ENCODE measurements around the gene SRPX. TPM values are rescaled to one million over a fixed set of nuclear protein-coding genes. Genes with fewer than 3 reads are reported as not detected.

SRPX gene
- total and polyA plus RNA-seq, 2 donors (not counting 1 experiment from before 2014, with no cell fraction given): 0.59 TPM; not detected in 1

GRCh38 chrX:38109042-38109898, 111.4 kb downstream of the SRPX start:
- no peak for ATAC-seq (ENCODE audit: low read depth)
- ChIA-PET POLR2A (no interaction called here), CTCF (no interaction called here)
- Histone ChIP-seq H3K36me3 (replicated peaks in 1 of 2; ENCODE audit: control extremely low read depth in 1 of 2, control insufficient read depth in 1 of 2, extremely low read depth in 1 of 2, insufficient read depth in 2 of 2, low read length in 1 of 2) (no peaks in the 10 kb centered on the region), H3K9me3 (ENCODE audit: control extremely low read depth in 1 of 3, control insufficient read depth in 2 of 3, insufficient read depth in 1 of 3, low read length in 2 of 3) (no peaks in the 10 kb centered on the region), H4K20me1 (ENCODE audit: control insufficient read depth, insufficient read depth, low read length, poor library complexity, severe bottlenecking) (no peaks in the 10 kb centered on the region), H3K4me3 (ENCODE audit: control extremely low read depth in 1 of 5, extremely low read depth in 1 of 5, insufficient read depth in 1 of 5, low read depth in 2 of 5, low read length in 4 of 5) (no peak overlapping the region), H3K9ac (ENCODE audit: low read length) (no peak overlapping the region), H3K27ac (ENCODE audit: low read length in 2 of 2) (no peak overlapping the region), H3K4me2 (replicated peaks; ENCODE audit: low read depth, low read length, poor library complexity, severe bottlenecking) (no peak overlapping the region), H3K27me3 (replicated peaks in 1 of 4; ENCODE audit: control extremely low read depth in 1 of 4, control insufficient read depth in 3 of 4, insufficient read depth in 4 of 4, low read length in 3 of 4) (no peaks in the 10 kb centered on the region), H3K79me2 (ENCODE audit: control insufficient read depth, insufficient read depth, low read length) (no peaks in the 10 kb centered on the region), H3K4me1 (ENCODE audit: control insufficient read depth in 2 of 2, insufficient read depth in 2 of 2, low read length in 2 of 2) (no peaks in the 10 kb centered on the region), H2AFZ (ENCODE audit: insufficient read depth, low read depth, low read length, poor library complexity, severe bottlenecking) (no peak overlapping the region)
- Mint-ChIP-seq H3K27ac (no peak overlapping the region), H3K4me1 (no peaks in the 10 kb centered on the region), H3K9me3 (ENCODE audit: insufficient read depth) (no peaks in the 10 kb centered on the region), H3K4me3 (no peak overlapping the region), H3K27me3 (no peaks in the 10 kb centered on the region)
- intact Hi-C loops (cut with micrococcal nuclease): no loop called here
- WGBS (ENCODE audit: insufficient coverage): no CpG with 5 or more reads among the region's 4 CpGs
- no peak for DNase-seq
- TF ChIP-seq EZH2 (IDR thresholded peaks at IDR 0.05; ENCODE audit: borderline replicate concordance, insufficient read depth, low read depth, low read length, poor library complexity, severe bottlenecking) (no peak), CTCF (IDR thresholded peaks at IDR 0.05) (no peak)

- Mint-ChIP-seq H3K4me1 (peaks cover 2% of the 10 kb centered on the region), H3K4me3 (no peak overlapping the region), H3K27me3 (no peaks in the 10 kb centered on the region), H3K27ac (no peak overlapping the region), H3K9me3 (ENCODE audit: insufficient read depth) (no peaks in the 10 kb centered on the region)
- Histone ChIP-seq H3K4me3 (ENCODE audit: control extremely low read depth in 1 of 5, extremely low read depth in 1 of 5, insufficient read depth in 1 of 5, low read depth in 2 of 5, low read length in 4 of 5) (no peak overlapping the region), H3K4me2 (replicated peaks; ENCODE audit: low read depth, low read length, poor library complexity, severe bottlenecking) (no peak overlapping the region), H4K20me1 (ENCODE audit: control insufficient read depth, insufficient read depth, low read length, poor library complexity, severe bottlenecking) (no peaks in the 10 kb centered on the region), H3K4me1 (ENCODE audit: control insufficient read depth in 2 of 2, insufficient read depth in 2 of 2, low read length in 2 of 2) (no peaks in the 10 kb centered on the region), H3K27ac (ENCODE audit: low read length in 2 of 2) (no peak overlapping the region), H3K9me3 (ENCODE audit: control extremely low read depth in 1 of 3, control insufficient read depth in 2 of 3, insufficient read depth in 1 of 3, low read length in 2 of 3) (no peaks in the 10 kb centered on the region), H3K36me3 (replicated peaks in 1 of 2; ENCODE audit: control extremely low read depth in 1 of 2, control insufficient read depth in 1 of 2, extremely low read depth in 1 of 2, insufficient read depth in 2 of 2, low read length in 1 of 2) (no peaks in the 10 kb centered on the region), H2AFZ (ENCODE audit: insufficient read depth, low read depth, low read length, poor library complexity, severe bottlenecking) (no peak overlapping the region), H3K9ac (ENCODE audit: low read length) (no peak overlapping the region), H3K79me2 (ENCODE audit: control insufficient read depth, insufficient read depth, low read length) (no peaks in the 10 kb centered on the region), H3K27me3 (replicated peaks in 1 of 4; ENCODE audit: control extremely low read depth in 1 of 4, control insufficient read depth in 3 of 4, insufficient read depth in 4 of 4, low read length in 3 of 4) (no peaks in the 10 kb centered on the region)
- CTCF ChIA-PET: no interaction called here
- DNase-seq (no peak), ATAC-seq (ENCODE audit: low read depth) (no peak)
- TF ChIP-seq CTCF (IDR thresholded peaks at IDR 0.05) (no peak), EZH2 (IDR thresholded peaks at IDR 0.05; ENCODE audit: borderline replicate concordance, insufficient read depth, low read depth, low read length, poor library complexity, severe bottlenecking) (no peak)
- intact Hi-C loops (cut with micrococcal nuclease): no loop called here
- WGBS (ENCODE audit: insufficient coverage): no CpG with 5 or more reads among the region's 6 CpGs
- POLR2A ChIA-PET: no interaction called here
Observed at GRCh38 chrX:38108364-38108763, 112.3 kb downstream of the SRPX start.

Measured in B cell (primary cell).